ENCODE data around the gene PPM1H.

DNA sequence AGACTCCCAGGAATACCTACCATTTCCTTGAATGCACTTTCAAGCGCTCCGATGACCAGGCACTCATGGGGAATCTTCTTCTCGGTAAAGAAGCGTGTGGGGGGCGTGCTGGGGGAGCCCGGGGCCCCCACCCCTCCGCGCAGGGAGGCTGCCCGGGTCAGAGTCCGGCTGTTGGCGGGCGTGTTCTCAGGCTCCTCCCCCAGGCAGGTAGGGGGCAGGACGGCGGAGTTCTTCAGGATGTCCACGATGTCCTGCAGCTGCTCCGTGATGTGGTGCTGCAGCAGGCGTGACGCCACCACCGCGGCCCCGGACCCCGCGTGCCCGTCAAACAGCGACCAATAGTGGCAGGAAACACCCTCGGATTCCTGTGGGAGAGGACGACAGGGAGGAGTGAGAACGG is 133.2 kb downstream of the PPM1H start:
- TF ChIP-seq, protein P1, sequence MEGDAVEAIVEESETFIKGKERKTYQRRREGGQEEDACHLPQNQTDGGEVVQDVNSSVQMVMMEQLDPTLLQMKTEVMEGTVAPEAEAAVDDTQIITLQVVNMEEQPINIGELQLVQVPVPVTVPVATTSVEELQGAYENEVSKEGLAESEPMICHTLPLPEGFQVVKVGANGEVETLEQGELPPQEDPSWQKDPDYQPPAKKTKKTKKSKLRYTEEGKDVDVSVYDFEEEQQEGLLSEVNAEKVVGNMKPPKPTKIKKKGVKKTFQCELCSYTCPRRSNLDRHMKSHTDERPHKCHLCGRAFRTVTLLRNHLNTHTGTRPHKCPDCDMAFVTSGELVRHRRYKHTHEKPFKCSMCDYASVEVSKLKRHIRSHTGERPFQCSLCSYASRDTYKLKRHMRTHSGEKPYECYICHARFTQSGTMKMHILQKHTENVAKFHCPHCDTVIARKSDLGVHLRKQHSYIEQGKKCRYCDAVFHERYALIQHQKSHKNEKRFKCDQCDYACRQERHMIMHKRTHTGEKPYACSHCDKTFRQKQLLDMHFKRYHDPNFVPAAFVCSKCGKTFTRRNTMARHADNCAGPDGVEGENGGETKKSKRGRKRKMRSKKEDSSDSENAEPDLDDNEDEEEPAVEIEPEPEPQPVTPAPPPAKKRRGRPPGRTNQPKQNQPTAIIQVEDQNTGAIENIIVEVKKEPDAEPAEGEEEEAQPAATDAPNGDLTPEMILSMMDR (IDR thresholded peaks at IDR 0.05; ENCODE audit: low read depth, low read length): no peak
- no peak for TF ChIP-seq EZH2phosphoT487 (IDR thresholded peaks at IDR 0.05; ENCODE audit: low read depth)

Measured in OCI-LY3 (cell line).